ENCODE measurements around the gene DMAC2L. TPM values are rescaled to one million over a fixed set of nuclear protein-coding genes. Genes with fewer than 3 reads are reported as not detected.

The DMAC2L gene
- total RNA-seq, 1 donor, result 5.2 TPM

- DNase-seq (ENCODE audit: low read depth), result peak; percentile 14
- H3K4me3 ChIP-seq (ENCODE audit: low read depth, low read length), result no peak overlapping the region
- TF ChIP-seq, protein P1, sequence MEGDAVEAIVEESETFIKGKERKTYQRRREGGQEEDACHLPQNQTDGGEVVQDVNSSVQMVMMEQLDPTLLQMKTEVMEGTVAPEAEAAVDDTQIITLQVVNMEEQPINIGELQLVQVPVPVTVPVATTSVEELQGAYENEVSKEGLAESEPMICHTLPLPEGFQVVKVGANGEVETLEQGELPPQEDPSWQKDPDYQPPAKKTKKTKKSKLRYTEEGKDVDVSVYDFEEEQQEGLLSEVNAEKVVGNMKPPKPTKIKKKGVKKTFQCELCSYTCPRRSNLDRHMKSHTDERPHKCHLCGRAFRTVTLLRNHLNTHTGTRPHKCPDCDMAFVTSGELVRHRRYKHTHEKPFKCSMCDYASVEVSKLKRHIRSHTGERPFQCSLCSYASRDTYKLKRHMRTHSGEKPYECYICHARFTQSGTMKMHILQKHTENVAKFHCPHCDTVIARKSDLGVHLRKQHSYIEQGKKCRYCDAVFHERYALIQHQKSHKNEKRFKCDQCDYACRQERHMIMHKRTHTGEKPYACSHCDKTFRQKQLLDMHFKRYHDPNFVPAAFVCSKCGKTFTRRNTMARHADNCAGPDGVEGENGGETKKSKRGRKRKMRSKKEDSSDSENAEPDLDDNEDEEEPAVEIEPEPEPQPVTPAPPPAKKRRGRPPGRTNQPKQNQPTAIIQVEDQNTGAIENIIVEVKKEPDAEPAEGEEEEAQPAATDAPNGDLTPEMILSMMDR (IDR thresholded peaks at IDR 0.05; ENCODE audit: insufficient read depth, low read depth, low read length), result no peak
Observed at GRCh38 chr14:50319721-50320120, 7.6 kb downstream of the DMAC2L start.

DNA sequence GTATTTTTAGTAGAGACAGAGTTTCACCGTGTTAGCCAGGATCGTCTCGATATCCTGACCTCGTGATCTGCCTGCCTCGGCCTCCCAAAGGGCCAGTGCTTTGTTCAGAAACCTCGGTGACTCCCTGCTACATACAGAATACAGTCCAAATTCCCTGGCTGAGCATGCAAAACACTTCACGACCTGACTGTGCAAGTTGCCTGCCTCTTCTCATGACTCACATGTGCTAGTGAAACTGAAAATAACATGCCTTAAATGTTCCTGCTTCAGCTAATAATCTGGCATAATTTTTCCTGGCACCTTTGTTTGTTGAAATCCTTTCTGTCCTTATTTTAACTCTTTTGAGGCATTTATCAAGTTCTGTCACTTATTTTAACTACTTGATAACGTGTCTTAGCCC, 8.2 kb downstream of the DMAC2L start:
- no peak overlapping the region for H3K4me3 ChIP-seq (ENCODE audit: low read depth, low read length)
- TF ChIP-seq, protein P1 (IDR thresholded peaks at IDR 0.05; ENCODE audit: insufficient read depth, low read depth, low read length), result no peak
- DNase-seq (ENCODE audit: low read depth), result peak; percentile 76

DNA sequence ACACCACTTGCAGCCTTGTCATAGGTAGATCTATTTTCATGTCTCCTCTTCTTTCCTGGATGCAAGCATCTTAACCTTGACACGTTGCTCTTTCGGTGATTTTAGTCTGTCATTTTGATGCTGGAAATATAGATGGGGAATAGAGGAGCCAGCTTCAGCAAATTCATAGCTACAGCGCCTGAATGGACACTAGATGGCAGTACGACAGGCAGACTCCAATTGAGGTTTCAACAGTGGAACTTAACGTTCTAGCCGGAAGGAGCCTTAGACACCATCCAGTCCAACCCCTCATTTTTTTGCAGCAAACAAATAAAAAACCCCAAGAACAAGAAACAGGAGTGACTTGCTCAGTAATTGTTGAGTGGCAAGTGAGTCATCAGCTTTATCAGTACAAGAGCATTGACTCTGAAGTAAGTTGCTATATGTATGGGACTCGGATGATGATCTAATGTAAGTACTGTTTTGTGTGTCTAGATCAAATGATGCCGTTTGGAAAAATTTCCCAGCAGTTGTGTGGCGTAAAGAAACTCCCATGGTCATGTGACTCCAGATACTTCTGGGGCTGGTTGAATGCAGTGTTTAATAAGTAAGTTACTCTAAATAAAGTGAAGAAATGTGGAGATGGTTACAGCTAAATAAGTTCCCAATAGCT, 9.0 kb downstream of the DMAC2L start:
- TF ChIP-seq, protein P1 (IDR thresholded peaks at IDR 0.05; ENCODE audit: insufficient read depth, low read depth, low read length), result peak; percentile 93
- peak overlapping the region; percentile 29 for H3K4me3 ChIP-seq (ENCODE audit: low read depth, low read length)
- DNase-seq (ENCODE audit: low read depth), result peak; percentile 96

- TF ChIP-seq, protein P1 (IDR thresholded peaks at IDR 0.05; ENCODE audit: insufficient read depth, low read depth, low read length), result no peak
- H3K4me3 ChIP-seq (ENCODE audit: low read depth, low read length), result no peak overlapping the region
- DNase-seq (ENCODE audit: low read depth), result no peak
Observed at GRCh38 chr14:50331596-50331995, 19.5 kb downstream of the DMAC2L start.

DNA sequence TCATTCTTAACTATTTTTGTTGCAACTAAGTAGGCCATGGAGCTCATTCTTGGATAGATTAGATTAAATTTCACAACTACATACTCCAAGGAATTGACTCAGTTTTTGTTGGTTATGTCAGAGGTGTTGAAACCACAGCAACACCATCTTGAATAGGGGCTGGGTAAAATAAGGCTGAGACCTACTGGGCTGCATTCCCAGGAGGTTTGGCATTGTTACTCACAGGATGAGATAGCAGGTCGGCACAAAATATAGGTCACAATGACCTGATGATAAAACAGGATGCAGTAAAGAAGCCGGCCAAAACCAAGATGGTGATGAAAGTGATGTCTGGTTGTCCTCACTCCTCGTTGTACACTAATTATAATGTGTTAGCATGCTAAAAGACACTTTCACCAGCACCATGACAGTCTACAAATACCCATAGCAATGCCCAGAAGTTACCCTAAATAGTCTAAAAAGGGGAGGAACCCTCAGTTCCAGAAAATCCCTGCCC, 20.9 kb downstream of the DMAC2L start:
- TF ChIP-seq, protein P1 (IDR thresholded peaks at IDR 0.05; ENCODE audit: insufficient read depth, low read depth, low read length), result no peak
- DNase-seq (ENCODE audit: low read depth), result peak; percentile 92
- no peak overlapping the region for H3K4me3 ChIP-seq (ENCODE audit: low read depth, low read length)

DNA sequence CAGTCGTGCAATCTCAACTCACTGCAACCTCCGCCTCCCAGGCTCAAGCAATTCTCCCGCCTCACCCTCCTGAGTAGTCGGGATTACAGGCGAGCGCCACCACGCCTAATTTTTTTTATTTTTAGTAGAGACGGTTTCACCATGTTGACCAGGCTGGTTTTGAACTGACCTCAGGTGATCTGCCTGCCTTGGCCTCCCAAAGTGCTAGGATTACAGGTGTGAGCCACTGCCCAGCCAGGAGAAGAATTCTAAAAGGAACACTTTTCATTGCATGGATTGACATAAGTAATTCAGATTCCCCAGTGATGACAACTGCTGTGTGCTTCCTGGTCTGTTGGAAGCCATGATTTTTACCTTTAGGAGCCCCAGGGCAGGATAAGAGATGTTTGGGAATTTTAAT, 22.1 kb downstream of the DMAC2L start:
- no peak for DNase-seq (ENCODE audit: low read depth)
- TF ChIP-seq, protein P1 (IDR thresholded peaks at IDR 0.05; ENCODE audit: insufficient read depth, low read depth, low read length), result no peak
- no peak overlapping the region for H3K4me3 ChIP-seq (ENCODE audit: low read depth, low read length)

DNA sequence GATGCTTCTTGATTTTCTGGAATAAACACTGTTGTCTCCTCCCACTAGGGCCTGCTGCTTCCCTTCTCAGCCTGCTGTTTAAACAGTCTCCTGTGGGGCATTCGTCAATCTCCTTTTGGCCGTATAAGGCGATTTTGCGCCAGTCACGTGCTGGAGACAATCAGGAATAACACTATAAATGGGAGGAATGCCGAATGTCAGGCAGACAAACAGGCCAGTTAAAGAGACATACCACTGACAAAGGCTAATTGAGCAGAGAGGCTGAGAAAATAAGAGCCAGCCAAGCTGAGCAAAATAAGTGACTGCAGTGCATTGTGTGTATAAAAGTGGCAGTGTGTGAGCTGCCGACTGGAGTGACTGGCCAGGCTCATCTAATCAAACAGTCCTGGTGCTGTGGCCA, 23.3 kb downstream of the DMAC2L start:
- H3K4me3 ChIP-seq (ENCODE audit: low read depth, low read length), result no peak overlapping the region
- TF ChIP-seq, protein P1 (IDR thresholded peaks at IDR 0.05; ENCODE audit: insufficient read depth, low read depth, low read length), result no peak
- DNase-seq (ENCODE audit: low read depth), result peak; percentile 75

All from fibroblast of villous mesenchyme (primary cell).